ENCODE results near the gene BICD1.

BICD1 gene

DNA sequence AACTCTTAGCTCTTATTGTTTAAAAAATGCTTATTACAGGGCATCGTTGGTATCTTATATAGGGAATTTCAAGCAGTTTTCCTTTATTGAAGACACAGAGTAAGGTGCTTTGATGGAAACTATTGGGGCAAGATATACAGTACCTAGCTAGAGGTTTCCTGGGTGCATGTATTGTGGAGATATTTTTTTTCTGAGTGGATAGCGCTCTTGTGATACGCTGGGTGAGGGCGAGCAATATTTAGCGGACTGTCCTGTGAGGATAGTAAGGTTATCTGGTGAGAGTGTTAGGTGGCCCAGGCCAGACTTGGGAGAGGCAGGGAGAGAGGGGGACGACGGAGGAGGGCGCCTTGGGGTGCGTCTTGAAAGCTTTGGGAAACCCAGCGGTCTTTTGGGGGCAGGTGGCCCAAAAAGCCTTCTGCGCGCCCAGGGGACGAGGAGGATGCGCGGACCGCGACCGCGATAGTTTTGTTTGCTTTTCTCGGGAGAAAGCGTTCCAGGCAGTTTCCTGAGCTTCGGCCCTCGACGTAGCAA is 596 bp upstream of the BICD1 start:
- TF ChIP-seq, protein P1, sequence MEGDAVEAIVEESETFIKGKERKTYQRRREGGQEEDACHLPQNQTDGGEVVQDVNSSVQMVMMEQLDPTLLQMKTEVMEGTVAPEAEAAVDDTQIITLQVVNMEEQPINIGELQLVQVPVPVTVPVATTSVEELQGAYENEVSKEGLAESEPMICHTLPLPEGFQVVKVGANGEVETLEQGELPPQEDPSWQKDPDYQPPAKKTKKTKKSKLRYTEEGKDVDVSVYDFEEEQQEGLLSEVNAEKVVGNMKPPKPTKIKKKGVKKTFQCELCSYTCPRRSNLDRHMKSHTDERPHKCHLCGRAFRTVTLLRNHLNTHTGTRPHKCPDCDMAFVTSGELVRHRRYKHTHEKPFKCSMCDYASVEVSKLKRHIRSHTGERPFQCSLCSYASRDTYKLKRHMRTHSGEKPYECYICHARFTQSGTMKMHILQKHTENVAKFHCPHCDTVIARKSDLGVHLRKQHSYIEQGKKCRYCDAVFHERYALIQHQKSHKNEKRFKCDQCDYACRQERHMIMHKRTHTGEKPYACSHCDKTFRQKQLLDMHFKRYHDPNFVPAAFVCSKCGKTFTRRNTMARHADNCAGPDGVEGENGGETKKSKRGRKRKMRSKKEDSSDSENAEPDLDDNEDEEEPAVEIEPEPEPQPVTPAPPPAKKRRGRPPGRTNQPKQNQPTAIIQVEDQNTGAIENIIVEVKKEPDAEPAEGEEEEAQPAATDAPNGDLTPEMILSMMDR (IDR thresholded peaks at IDR 0.05; ENCODE audit: extremely low read depth, insufficient read depth, missing control alignments): no peak
- in situ Hi-C loops (cut with MboI; ENCODE audit: low pct_unique_long_range_greater_than_20kb, low sequenced_read_pairs, unreplicated experiment): loop anchor here (25.0 kb wide), 1 partner anchor 181 kb away; no protein-coding TSS in a partner anchor
- peak; percentile 22 for DNase-seq (ENCODE audit: low spot score)

DNA sequence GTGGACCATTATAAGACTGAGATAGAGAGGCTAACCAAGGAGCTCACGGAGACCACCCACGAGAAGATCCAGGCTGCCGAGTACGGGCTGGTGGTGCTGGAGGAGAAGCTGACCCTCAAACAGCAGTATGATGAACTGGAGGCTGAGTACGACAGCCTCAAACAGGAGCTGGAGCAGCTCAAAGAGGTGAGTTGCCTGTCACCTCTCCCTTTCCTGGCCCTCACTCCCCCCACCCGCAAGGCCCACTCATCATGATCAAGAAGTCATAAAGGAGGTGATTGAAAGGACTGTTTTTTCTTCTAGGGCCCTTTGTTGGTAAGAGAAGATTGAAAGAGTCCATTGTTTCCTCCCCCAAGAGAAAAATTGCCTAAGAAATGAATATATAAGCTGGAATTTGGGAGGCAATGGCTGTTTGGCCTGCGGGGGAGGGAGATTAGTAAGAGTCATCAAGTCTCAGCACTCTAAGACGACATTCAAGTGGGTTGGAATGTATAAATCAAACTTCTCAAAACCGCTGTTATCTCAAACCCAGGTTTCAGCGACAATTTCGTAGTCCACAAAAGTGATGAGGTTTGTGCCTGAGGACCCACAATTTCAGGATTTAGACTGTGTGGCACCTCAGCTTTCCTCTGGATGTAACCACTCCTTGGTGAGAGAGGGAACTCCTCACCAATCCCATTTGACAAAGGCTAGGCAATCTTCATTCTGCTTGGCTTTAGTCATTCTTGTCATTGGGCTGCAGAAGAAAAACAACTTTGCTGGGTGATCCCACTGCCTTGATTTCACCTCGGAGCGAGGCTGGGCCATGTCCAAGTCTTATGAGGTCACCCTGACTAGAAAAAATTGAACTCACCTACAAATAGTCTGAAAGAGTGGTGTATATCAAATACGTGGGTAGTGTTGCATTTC is 966 bp downstream of the BICD1 start:
- DNase-seq (ENCODE audit: low spot score): peak; percentile 45
- TF ChIP-seq, protein P1 (IDR thresholded peaks at IDR 0.05; ENCODE audit: extremely low read depth, insufficient read depth, missing control alignments): no peak
- in situ Hi-C loops (cut with MboI; ENCODE audit: low pct_unique_long_range_greater_than_20kb, low sequenced_read_pairs, unreplicated experiment): loop anchor here (25.0 kb wide), 1 partner anchor 180 kb away; no protein-coding TSS in a partner anchor

DNA sequence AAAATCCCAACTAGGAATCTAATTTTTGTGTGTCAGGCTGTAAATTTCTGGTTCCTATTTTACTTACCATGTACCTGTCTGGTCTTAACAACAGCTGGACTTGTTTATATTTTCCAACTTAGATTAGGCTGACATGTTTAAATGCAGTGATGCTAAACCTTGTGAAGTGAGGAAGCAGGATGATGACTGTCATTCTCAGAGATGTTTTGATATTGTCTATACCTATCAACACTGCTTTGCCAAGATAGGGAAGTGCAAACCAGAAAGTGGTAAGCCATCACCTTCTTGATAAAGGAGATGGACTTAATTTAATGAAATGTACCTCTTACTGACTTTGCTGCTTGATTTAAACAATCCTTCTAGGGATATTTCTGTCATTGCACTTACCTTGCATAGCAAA is 2.1 kb downstream of the BICD1 start:
- in situ Hi-C loops (cut with MboI; ENCODE audit: low pct_unique_long_range_greater_than_20kb, low sequenced_read_pairs, unreplicated experiment): loop anchor here (25.0 kb wide), 1 partner anchor 179 kb away; no protein-coding TSS in a partner anchor

DNA sequence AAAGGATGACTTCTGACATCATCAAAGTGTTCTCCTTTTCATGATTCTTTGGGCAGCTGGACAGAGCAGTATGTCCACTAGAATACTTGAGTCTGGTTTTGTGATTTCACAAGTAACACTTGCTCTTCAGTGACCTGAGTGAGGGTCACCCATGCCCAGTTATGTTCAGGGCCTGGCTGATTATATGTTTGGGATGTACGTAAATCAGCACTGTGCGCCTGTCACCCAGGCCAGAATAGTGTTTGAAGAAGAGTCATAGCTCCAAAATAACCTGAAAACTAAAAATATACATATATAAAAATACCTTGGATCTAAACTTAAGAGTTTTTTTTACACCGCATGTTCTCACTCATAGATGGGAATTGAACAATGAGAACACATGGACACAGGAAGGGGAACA is 3.8 kb downstream of the BICD1 start:
- in situ Hi-C loops (cut with MboI; ENCODE audit: low pct_unique_long_range_greater_than_20kb, low sequenced_read_pairs, unreplicated experiment): loop anchor here (25.0 kb wide), 1 partner anchor 177 kb away; no protein-coding TSS in a partner anchor

More for the DNA sequence above, 2.1 kb downstream of the BICD1 start:
- TF ChIP-seq, protein P1 (IDR thresholded peaks at IDR 0.05; ENCODE audit: extremely low read depth, insufficient read depth, missing control alignments): no peak
- DNase-seq (ENCODE audit: low spot score): no peak

DNA sequence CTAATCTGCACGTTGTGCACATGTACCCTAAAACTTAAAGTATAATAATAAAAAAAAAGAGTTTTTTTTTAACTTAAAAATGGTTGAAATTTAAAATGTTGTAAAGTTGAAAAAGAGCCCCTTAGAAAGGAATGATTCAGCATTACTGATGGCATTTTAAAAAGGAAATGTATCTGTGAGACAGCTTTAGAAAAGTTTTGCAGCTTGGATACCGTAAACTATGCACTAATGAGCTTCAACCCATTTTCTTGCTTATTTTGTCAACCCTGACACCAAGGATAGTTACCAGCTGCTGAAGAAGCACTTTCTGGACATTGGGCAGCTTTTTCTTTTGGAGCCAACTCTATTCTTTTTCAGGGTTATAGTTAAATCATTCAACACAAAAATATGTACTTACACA is 4.3 kb downstream of the BICD1 start:
- in situ Hi-C loops (cut with MboI; ENCODE audit: low pct_unique_long_range_greater_than_20kb, low sequenced_read_pairs, unreplicated experiment): loop anchor here (25.0 kb wide), 1 partner anchor 176 kb away; no protein-coding TSS in a partner anchor
- DNase-seq (ENCODE audit: low spot score): no peak
- TF ChIP-seq, protein P1 (IDR thresholded peaks at IDR 0.05; ENCODE audit: extremely low read depth, insufficient read depth, missing control alignments): no peak

More for the DNA sequence above, 3.8 kb downstream of the BICD1 start:
- TF ChIP-seq, protein P1 (IDR thresholded peaks at IDR 0.05; ENCODE audit: extremely low read depth, insufficient read depth, missing control alignments): no peak
- DNase-seq (ENCODE audit: low spot score): no peak

DNA sequence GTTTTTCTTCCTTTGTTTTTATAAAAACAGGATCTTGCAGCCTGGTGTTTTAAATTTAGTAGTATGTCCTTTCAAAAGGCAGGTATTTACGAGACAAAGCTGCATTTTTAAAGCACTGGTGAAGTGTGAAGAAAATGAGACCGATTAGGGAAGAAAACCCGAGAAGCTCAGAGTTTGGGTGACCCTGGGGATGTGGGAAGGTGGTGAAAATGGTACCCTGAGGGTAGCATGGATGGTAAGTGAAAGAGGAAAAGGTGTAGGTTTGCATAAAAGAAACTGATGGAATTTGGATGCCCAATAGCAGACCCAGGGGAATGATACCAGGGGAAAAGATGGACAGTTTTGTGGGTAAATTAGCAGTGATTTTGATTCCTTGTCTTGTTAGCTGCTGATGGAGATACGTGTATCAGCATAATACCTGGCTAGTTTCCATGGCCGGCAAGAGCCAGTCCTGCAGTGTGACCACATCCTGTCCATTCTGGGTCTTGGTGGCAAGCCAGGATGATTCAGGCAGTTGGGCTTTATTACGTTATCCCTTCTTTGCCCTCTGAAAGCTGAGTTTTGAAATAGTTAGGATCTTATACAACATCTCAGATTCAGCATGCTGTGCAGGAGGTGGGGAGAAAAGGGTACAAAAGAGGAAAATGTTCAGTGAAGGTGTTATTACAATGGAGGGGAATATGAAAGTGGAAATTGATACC is 8.9 kb downstream of the BICD1 start:
- TF ChIP-seq, protein P1 (IDR thresholded peaks at IDR 0.05; ENCODE audit: extremely low read depth, insufficient read depth, missing control alignments): no peak
- DNase-seq (ENCODE audit: low spot score): no peak
- in situ Hi-C loops (cut with MboI; ENCODE audit: low pct_unique_long_range_greater_than_20kb, low sequenced_read_pairs, unreplicated experiment): loop anchor here (25.0 kb wide), 1 partner anchor 172 kb away; no protein-coding TSS in a partner anchor
